HEK293T (cell line): ENCODE data around the gene SNX19.

Experiments used
- ARNT ChIP-seq: fragments of 450-650 bp; IDR thresholded peaks from 2 replicates; pipeline ENCODE4 v1.6.1; 2017; ENCODE audit warnings: mild to moderate bottlenecking
- BHLHE40 ChIP-seq: fragments of 450-650 bp; IDR thresholded peaks from 2 replicates; pipeline ENCODE4 v1.6.1; 2016; ENCODE audit warnings: mild to moderate bottlenecking, moderate library complexity, borderline replicate concordance
- ELF4 ChIP-seq: fragments of 450-650 bp; IDR thresholded peaks from 2 replicates; pipeline ENCODE4 v1.6.1; 2017; ENCODE audit warnings: antibody characterized with exemption
- FOXA1 ChIP-seq: fragments of 450-650 bp; IDR thresholded peaks from 2 replicates; pipeline ENCODE4 v1.6.1; 2016; ENCODE audit warnings: mild to moderate bottlenecking
- FOXM1 ChIP-seq: fragments of 450-650 bp; IDR thresholded peaks from 2 replicates; pipeline ENCODE4 v1.6.1; 2017; ENCODE audit warnings: mild to moderate bottlenecking, borderline replicate concordance
- HDGF ChIP-seq: fragments of 450-650 bp; IDR thresholded peaks from 2 replicates; pipeline ENCODE4 v1.6.1; 2017; ENCODE audit warnings: antibody characterized with exemption, borderline replicate concordance
- NFRKB ChIP-seq: fragments of 450-650 bp; IDR thresholded peaks from 2 replicates; pipeline ENCODE4 v1.6.1; 2016; ENCODE audit warnings: mild to moderate bottlenecking, moderate library complexity
- SP1 ChIP-seq: fragments of 450-650 bp; IDR thresholded peaks from 2 replicates; pipeline ENCODE4 v1.6.1; 2017
- SUZ12 ChIP-seq: fragments of 450-650 bp; IDR thresholded peaks from 2 replicates; pipeline ENCODE4 v1.6.1; 2016; ENCODE audit warnings: mild to moderate bottlenecking
- TARDBP ChIP-seq: fragments of 450-650 bp; IDR thresholded peaks from 2 replicates; pipeline ENCODE4 v1.6.1; 2016
- ZNF384 ChIP-seq: fragments of 450-650 bp; IDR thresholded peaks from 2 replicates; pipeline ENCODE4 v1.6.1; 2016

DNA sequence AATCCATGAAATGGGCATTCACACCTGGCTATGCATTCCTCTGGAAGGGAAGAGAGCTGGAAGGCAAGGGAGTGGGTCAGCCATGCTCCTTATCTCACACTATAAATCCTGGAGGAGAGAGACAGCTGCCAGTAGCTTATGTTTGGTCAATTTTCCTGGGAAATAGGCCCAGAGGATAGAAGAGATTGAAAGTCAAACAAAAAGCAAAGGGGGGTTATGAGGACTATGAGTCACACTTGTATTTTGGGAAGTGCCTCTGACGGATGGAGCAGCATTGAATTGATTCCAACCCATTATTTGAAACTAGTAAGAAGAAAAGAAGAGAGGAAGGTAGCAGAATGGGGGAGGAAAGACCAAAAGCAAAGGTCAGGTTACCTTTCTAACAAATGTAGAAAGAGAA, 25.0 kb downstream of the SNX19 start:
- TF ChIP-seq ZNF384 (no peak), BHLHE40 (no peak), SUZ12 (no peak), NFRKB (no peak), ARNT (no peak), SP1 (no peak), ELF4 (no peak), FOXM1 (no peak), TARDBP (no peak), FOXA1 (no peak), HDGF (no peak)
